Measurements from ENCODE around the gene VANGL2. TPM values are rescaled to one million over a fixed set of nuclear protein-coding genes. Genes with fewer than 3 reads are reported as not detected.

Gene VANGL2
- total and polyA plus RNA-seq, 9 of the 15 experiments (the other 6 are each of a cell fraction or from before 2014, with no cell fraction given), result 0.28 to 4.0 (median 0.98) TPM

GRCh38 chr1:160362168-160362957 lies 38.0 kb upstream of the VANGL2 start (continued):
- TF ChIP-seq FOS (IDR thresholded peaks at IDR 0.05; ENCODE audit: extremely low read depth, insufficient read length), result no peak
- TF ChIP-seq SP2 (IDR thresholded peaks at IDR 0.05; ENCODE audit: extremely low read depth, low read depth, low read length, poor library complexity, severe bottlenecking), result no peak
- peak; percentile 71; the same call in 1 of the 2 replicates for TF ChIP-seq HSF4 (CRISPR knock-in tag; IDR thresholded peaks at IDR 0.05; ENCODE audit: borderline replicate concordance)
- no peak for TF ChIP-seq HNRNPUL1 (IDR thresholded peaks at IDR 0.05; ENCODE audit: low read length)
- TF ChIP-seq GTF2E2 (tag; IDR thresholded peaks at IDR 0.05), result peak; percentile 75
- no peak for TF ChIP-seq ZNF561 (CRISPR knock-in tag; conservative IDR thresholded peaks at IDR 0.05)
- peak; percentile 70 for TF ChIP-seq NCOA1 (IDR thresholded peaks at IDR 0.05; ENCODE audit: low read depth)
- TF ChIP-seq, protein P1, sequence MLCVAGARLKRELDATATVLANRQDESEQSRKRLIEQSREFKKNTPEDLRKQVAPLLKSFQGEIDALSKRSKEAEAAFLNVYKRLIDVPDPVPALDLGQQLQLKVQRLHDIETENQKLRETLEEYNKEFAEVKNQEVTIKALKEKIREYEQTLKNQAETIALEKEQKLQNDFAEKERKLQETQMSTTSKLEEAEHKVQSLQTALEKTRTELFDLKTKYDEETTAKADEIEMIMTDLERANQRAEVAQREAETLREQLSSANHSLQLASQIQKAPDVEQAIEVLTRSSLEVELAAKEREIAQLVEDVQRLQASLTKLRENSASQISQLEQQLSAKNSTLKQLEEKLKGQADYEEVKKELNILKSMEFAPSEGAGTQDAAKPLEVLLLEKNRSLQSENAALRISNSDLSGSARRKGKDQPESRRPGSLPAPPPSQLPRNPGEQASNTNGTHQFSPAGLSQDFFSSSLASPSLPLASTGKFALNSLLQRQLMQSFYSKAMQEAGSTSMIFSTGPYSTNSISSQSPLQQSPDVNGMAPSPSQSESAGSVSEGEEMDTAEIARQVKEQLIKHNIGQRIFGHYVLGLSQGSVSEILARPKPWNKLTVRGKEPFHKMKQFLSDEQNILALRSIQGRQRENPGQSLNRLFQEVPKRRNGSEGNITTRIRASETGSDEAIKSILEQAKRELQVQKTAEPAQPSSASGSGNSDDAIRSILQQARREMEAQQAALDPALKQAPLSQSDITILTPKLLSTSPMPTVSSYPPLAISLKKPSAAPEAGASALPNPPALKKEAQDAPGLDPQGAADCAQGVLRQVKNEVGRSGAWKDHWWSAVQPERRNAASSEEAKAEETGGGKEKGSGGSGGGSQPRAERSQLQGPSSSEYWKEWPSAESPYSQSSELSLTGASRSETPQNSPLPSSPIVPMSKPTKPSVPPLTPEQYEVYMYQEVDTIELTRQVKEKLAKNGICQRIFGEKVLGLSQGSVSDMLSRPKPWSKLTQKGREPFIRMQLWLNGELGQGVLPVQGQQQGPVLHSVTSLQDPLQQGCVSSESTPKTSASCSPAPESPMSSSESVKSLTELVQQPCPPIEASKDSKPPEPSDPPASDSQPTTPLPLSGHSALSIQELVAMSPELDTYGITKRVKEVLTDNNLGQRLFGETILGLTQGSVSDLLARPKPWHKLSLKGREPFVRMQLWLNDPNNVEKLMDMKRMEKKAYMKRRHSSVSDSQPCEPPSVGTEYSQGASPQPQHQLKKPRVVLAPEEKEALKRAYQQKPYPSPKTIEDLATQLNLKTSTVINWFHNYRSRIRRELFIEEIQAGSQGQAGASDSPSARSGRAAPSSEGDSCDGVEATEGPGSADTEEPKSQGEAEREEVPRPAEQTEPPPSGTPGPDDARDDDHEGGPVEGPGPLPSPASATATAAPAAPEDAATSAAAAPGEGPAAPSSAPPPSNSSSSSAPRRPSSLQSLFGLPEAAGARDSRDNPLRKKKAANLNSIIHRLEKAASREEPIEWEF (CRISPR knock-in tag; IDR thresholded peaks at IDR 0.05), result no peak
- TF ChIP-seq CTBP1 (IDR thresholded peaks at IDR 0.05; ENCODE audit: borderline replicate concordance), result peak; percentile 67; the same call in 1 of the 2 replicates
- no peak for TF ChIP-seq HINFP (tag; conservative IDR thresholded peaks at IDR 0.05; ENCODE audit: low read depth)
- TF ChIP-seq FOSL1 (tag; conservative IDR thresholded peaks at IDR 0.05), result peak; percentile 69
- no peak for TF ChIP-seq THRAP3 (IDR thresholded peaks at IDR 0.05; ENCODE audit: borderline replicate concordance)
- no peak for TF ChIP-seq SMARCA5 (IDR thresholded peaks at IDR 0.05)
- peak; percentile 80; the same call in 1 of the 2 replicates for TF ChIP-seq JUN (IDR thresholded peaks at IDR 0.05; ENCODE audit: borderline replicate concordance, low read depth, low read length)
- TF ChIP-seq JUN (CRISPR knock-in tag; IDR thresholded peaks at IDR 0.05; ENCODE audit: borderline replicate concordance), result no peak
- TF ChIP-seq DMBX1 (CRISPR knock-in tag; IDR thresholded peaks at IDR 0.05; ENCODE audit: borderline replicate concordance), result 0 out of 2 replicates have a peak, but pooled peaks have one; percentile 68
- TF ChIP-seq EHMT2 (IDR thresholded peaks at IDR 0.05), result peak; percentile 57; the same call in 1 of the 2 replicates
- no peak for TF ChIP-seq ZNF639 (CRISPR knock-in tag; conservative IDR thresholded peaks at IDR 0.05 in 1 of 2, IDR thresholded peaks at IDR 0.05 in 1 of 2)

Data from K562 (cell line).